HG02763 (cell line): ENCODE results near the gene FMN1.

Experiments used
- ATAC-seq: cut with Tn5 transposase; IDR thresholded peaks from one replicate; pipeline ENCODE4 v1.9.1; 2021; ENCODE audit warnings: mild to moderate bottlenecking, moderate library complexity; ENCODE audit not compliant: unreplicated experiment

Gene FMN1

GRCh38 chr15:32792436-32792835 lies 402.1 kb downstream of the FMN1 start:
- no peak for ATAC-seq

- ATAC-seq: no peak
Observed at GRCh38 chr15:32790352-32790999, 404.0 kb downstream of the FMN1 start.

DNA sequence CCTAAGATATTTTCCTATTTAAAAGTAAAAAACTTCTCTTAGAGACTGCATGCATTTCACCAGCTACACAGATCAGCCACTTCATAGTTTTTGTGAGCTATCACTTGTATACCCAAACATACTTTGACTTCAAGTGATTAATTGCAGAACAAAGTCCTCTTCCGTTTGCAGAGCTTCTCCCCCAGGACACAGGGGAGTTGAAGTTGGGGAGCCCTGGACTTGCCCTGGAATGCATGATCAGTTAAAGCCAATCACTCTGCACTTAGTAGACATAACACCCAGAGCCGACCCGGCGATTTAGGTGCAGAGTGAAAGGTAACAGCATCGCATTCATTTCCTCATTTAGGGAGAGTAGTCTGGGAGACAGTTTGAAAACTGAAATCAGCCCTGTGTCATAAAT lies 406.6 kb downstream of the FMN1 start:
- ATAC-seq: no peak

DNA sequence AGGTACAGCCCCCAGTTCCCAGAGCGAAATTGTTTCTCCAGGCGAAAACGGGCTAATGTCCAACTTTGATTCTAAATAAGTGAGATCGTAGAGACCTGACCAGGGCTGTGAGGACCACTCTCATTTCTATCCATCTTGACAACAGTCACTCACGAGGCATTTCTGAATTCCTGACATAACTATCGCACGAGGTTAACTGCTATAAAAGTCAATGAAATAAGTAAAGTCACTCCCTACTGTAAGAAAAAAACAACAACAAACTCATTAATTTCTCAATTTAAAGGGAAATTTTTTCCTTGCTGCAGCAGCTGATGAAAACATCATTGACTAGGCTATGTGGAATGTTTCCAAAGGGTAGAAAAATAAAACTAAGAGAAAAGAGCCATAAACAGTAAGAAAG lies 407.6 kb downstream of the FMN1 start:
- ATAC-seq: no peak

- ATAC-seq: no peak
Observed at GRCh38 chr15:32784581-32784980, 409.9 kb downstream of the FMN1 start.

GRCh38 chr15:32781781-32782180 lies 412.7 kb downstream of the FMN1 start:
- no peak for ATAC-seq

DNA sequence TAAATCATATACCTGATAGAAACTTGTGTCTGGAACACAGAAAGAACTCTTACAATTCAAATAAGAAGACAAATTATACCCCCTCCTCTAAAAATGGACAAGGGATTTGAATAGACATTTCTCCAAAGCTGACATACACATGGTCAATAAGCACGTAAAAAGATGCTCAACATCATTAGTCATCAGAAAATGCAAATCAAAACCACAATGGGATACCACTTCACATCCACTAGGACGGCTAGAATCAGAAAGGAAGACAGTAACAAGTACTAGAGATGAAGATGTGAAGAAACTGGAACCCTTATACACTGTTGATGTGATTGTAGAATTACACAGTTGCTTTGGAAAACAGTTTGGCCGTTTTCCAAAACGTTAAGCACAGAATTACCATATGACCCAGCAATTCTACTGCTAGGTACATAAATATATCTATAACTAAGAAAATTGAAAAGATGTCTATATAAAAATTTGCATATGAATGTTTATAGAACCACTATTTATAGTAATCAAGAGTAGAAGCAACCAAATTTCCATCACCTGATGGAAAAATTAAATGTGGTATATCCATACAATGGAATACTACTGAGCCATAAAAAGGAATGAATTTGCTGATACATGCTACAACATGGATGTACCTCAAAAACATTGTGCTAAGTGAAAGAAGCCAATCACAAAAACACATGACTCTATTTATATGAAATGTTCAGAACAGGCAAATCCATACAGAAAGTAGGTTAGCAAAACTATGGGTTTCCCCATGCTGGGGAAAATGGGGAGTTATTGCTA lies 415.9 kb downstream of the FMN1 start:
- ATAC-seq: no peak

GRCh38 chr15:32775103-32775502 lies 419.4 kb downstream of the FMN1 start:
- no peak for ATAC-seq

GRCh38 chr15:32774022-32774421 lies 420.5 kb downstream of the FMN1 start:
- no peak for ATAC-seq

DNA sequence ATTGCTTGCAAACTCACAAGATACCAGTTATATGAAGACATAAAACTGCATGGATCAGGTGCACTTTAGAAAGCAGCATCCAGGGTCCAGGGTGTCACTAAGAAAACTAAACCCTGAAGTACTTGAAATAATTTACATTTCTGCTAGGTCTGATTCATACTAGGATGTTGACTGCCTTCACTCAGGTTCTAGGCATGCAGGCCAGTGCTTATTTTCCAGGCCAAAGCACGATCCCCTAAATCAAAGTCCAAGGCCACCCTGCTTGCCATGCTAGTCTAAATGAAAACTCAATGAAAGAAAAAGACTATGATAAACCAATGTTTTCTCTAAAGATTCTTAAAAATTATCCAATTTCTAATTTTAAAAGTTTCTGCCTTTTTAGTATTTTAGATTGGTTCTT lies 427.3 kb downstream of the FMN1 start:
- no peak for ATAC-seq

- ATAC-seq: no peak
Observed at GRCh38 chr15:32766101-32766500, 428.4 kb downstream of the FMN1 start.

- ATAC-seq: no peak
Observed at GRCh38 chr15:32765236-32765635, 429.3 kb downstream of the FMN1 start.

DNA sequence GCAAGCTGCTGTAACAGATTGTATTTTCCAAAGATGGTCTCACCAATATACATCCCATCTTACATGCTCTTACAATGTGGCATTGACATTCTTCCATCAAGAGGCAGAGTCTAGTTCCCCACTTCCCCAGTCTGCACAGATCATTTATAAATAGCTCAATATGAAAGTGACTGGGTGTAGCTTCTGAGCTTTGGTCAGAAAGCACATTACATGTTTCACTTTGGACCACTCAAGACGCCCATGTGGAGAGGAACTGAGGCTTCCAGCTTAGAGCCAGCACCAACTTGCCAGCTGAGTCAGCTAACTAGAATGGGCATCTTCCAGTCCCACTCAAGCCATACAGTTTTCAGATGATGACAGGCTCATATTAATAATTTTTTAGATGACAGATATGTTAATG lies 431.2 kb downstream of the FMN1 start:
- no peak for ATAC-seq

DNA sequence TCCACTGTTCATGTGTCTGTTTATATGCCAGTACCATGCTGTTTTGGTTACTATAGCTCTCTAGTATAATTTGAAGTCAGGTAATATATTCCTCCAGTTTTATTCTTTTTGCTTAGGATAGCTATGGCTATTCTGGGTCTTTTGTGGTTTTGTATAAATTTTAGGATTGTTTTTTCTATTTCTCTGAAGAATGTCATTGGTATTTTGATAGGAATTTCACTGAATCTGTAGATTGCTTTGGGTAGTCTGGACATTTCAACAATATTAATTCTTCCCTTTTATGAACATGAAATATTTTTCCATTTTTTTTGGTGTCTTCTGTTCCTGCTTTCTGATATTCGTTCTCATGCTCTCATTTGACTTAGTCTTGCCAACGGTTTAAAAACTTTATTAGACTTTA lies 437.1 kb downstream of the FMN1 start:
- no peak for ATAC-seq

GRCh38 chr15:32750979-32751378 lies 443.5 kb downstream of the FMN1 start:
- no peak for ATAC-seq

DNA sequence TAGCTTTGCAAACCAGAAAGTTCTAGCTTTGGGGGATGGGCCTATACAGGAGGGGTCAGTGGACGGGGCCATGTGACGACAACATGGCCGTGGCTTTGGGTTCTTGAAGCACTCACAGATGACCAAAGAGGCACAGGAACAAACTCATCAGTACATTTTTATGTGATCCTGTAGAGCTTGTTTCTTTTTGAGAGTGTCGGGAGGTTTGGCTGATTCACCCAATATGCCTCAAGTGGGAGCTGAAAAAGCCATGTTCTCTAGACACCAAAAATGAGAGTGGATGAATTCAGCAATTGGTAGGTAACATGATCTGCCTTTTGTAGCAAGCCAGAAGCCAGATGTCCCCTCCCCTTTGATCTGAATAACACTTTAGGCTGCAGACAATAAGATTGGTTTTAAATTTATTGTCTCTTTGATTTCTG lies 446.6 kb downstream of the FMN1 start:
- no peak for ATAC-seq

GRCh38 chr15:32746116-32746857 lies 448.2 kb downstream of the FMN1 start:
- ATAC-seq: no peak

GRCh38 chr15:32743411-32744140 lies 450.9 kb downstream of the FMN1 start:
- no peak for ATAC-seq

DNA sequence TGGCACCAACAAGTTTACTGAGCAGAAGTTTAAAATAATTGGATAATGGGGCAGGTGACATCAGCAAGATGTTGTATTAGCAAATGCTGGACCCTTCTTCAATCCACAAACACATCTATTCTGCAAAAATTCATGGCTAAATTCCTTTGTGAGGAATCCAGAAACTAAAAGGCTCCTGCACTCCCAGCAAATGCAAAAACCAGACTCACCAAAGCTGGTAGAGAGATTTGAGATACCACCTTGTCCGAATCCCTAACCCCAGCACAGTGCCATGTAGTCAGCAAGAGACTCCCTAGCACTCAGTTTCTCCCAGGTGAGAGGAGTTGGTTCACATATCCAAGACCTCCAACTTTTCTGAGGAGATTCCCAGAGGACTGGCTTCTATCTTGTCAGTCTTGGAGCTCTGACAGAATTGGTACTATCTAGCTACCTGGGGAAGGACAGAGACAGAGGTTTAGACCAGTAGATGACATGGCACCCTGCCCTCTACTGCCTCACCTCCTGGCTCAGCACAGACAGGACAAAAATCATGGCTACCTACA lies 454.9 kb downstream of the FMN1 start:
- ATAC-seq: no peak

DNA sequence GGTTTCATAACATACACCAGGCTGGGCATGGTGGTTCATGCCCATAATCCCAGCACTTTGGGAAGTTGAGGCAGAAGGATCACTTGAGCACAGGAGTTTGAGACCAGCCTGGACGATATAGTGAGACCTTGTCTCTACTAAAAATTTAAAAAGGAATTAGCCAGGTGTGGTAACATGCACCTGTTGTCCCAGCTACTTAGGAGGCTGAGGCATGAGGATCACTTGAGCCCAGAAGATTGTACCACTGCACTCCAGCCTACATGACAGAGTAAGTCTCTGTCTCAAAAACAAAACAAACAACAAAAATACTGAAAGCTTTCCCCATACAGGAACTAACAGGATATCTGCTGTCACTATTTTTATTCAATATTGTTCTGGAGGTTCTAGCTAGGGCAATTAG lies 455.8 kb downstream of the FMN1 start:
- ATAC-seq: no peak

GRCh38 chr15:32737304-32737703 lies 457.2 kb downstream of the FMN1 start:
- ATAC-seq: no peak
